ENCODE data around the gene SBF2. TPM values are rescaled to one million over a fixed set of nuclear protein-coding genes. Genes with fewer than 3 reads are reported as not detected.
"Not testable (repeated sequence)": the region's sequence is repeated elsewhere in the genome, so short reads cannot be mapped to it uniquely, and the experiment has no call there.

Gene SBF2
- total RNA-seq, 1 donor from 2014 or later, result 21.1 TPM

DNA sequence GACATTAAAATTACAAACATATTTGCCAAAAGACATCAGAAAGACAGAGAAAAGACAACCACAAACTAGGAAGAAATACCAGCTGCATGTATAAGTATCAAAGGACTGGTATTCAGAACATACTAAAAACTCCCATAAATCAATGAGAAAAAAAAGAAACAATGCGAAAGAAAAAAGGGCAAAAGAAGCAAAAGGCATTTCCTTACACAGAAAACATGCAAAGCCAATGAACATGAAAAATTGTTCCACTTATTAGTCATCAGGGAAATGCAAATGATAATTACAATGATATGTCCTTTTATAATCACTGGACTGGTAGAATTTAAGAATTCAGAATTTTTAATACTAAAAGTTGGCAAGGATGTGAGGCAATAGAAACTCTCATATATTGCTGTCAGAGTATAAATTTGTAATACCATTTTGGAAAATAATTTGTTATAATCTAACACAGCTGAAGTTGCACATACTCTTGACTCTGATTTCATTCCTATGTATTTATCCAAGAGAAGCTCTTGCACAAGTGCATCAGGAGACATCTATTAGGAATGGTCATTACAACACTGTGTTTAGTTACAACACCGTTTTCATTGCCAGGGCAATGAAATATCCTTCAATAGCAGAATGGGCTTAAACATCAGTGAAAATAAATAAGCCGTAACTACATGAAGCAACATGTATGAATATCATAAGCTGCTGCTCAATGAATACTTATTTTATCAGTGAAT, 350.5 kb downstream of the SBF2 start:
- TF ChIP-seq, protein P1, sequence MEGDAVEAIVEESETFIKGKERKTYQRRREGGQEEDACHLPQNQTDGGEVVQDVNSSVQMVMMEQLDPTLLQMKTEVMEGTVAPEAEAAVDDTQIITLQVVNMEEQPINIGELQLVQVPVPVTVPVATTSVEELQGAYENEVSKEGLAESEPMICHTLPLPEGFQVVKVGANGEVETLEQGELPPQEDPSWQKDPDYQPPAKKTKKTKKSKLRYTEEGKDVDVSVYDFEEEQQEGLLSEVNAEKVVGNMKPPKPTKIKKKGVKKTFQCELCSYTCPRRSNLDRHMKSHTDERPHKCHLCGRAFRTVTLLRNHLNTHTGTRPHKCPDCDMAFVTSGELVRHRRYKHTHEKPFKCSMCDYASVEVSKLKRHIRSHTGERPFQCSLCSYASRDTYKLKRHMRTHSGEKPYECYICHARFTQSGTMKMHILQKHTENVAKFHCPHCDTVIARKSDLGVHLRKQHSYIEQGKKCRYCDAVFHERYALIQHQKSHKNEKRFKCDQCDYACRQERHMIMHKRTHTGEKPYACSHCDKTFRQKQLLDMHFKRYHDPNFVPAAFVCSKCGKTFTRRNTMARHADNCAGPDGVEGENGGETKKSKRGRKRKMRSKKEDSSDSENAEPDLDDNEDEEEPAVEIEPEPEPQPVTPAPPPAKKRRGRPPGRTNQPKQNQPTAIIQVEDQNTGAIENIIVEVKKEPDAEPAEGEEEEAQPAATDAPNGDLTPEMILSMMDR (IDR thresholded peaks at IDR 0.05; ENCODE audit: insufficient read depth, low read length, poor library complexity, severe bottlenecking), result no peak
- Histone ChIP-seq H3K27me3 (ENCODE audit: control insufficient read depth, insufficient read depth, low read length) (no peaks in the 10 kb centered on the region), H3K36me3 (ENCODE audit: control insufficient read depth, insufficient read depth, low read length) (no peaks in the 10 kb centered on the region), H3K4me3 (ENCODE audit: low read depth, low read length) (no peak overlapping the region)
- DNase-seq (ENCODE audit: low read depth), result no peak

DNA sequence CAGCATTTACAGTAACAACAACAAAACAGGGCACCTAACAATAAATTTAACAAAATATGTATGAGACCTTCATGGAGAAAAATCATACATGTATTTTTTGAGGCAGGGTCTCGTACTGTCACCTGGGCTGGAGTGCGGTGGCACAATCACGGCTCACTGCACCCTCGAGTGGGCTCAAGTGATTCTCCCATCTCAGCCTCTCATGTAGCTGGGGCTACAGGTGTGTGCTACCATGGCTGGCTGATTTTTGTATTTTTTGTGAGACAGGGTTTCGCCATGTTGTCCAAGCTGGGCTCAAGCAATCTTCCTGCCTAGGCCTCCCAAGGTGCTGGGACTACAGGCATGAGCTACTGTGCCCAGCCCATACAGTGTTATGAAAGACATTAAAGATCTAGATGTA, 352.0 kb downstream of the SBF2 start:
- no peak for DNase-seq (ENCODE audit: low read depth)
- Histone ChIP-seq H3K4me3 (ENCODE audit: low read depth, low read length) (no peak overlapping the region), H3K36me3 (ENCODE audit: control insufficient read depth, insufficient read depth, low read length) (no peaks in the 10 kb centered on the region), H3K27me3 (ENCODE audit: control insufficient read depth, insufficient read depth, low read length) (no peaks in the 10 kb centered on the region)
- TF ChIP-seq, protein P1 (IDR thresholded peaks at IDR 0.05; ENCODE audit: insufficient read depth, low read length, poor library complexity, severe bottlenecking), result no peak

DNA sequence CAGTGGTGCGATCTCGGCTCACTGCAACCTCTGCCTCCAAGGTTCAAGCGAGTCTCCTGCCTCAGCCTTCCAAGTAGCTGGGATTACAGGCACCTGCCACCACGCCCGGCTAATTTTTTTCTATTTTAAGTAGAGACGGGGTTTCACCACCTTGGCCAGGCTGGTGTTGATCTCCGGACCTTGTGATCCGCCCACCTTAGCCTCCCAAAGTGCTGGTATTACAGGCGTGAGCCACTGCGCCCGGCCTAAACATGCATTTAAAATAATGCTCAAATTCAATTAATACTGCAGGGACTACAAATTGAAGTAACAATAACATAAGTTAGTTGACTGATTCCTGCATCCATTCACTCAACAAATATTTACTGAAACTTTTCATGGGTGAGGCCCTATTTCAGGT, 354.9 kb downstream of the SBF2 start:
- not testable (repeated sequence) for DNase-seq (ENCODE audit: low read depth); H3K4me3 ChIP-seq (ENCODE audit: low read depth, low read length); H3K36me3 ChIP-seq (ENCODE audit: control insufficient read depth, insufficient read depth, low read length); H3K27me3 ChIP-seq (ENCODE audit: control insufficient read depth, insufficient read depth, low read length)

DNA sequence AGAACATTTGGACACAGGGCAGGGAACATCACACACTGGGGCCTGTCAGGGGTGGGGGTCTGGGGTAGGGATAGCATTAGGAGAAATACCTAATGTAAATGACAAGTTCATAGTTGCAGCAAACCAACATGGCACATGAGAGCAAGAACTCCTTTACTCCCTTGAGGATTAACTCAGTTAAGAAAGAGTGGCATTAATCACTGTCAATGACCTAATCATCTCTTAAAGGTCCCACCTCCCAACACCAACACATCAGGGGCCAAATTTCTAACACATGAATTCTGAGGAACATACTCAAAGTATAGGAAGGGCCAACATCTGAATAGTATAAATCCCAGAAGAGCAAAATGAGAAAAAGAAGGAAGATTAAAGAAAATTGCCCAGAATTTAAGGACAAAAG, 357.3 kb downstream of the SBF2 start:
- no peak for DNase-seq (ENCODE audit: low read depth)
- no peaks in the 10 kb centered on the region for H3K27me3 ChIP-seq (ENCODE audit: control insufficient read depth, insufficient read depth, low read length)

DNA sequence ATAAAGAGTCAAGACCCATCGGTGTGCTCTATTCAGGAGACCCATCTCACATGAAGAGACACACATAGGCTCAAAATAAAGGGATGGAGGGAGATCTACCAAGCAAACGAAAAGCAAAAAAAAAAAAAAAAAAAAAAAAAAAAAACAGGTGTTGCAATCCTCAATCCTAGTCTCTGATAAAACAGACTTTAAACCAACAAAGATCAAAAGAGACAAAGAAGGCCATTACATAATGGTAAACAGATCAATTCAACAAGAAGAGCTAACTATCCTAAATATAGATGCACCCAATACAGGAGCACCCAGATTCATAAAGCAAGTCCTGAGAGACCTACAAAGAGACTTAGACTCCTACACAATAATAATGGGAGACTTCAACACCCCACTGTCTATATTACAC, 361.2 kb downstream of the SBF2 start:
- H3K27me3 ChIP-seq (ENCODE audit: control insufficient read depth, insufficient read depth, low read length); H3K36me3 ChIP-seq (ENCODE audit: control insufficient read depth, insufficient read depth, low read length); DNase-seq (ENCODE audit: low read depth); H3K4me3 ChIP-seq (ENCODE audit: low read depth, low read length): not testable (repeated sequence)

More for the DNA sequence above, 357.3 kb downstream of the SBF2 start:
- Histone ChIP-seq H3K4me3 (ENCODE audit: low read depth, low read length) (no peak overlapping the region), H3K36me3 (ENCODE audit: control insufficient read depth, insufficient read depth, low read length) (no peaks in the 10 kb centered on the region)
- TF ChIP-seq, protein P1 (IDR thresholded peaks at IDR 0.05; ENCODE audit: insufficient read depth, low read length, poor library complexity, severe bottlenecking), result no peak

DNA sequence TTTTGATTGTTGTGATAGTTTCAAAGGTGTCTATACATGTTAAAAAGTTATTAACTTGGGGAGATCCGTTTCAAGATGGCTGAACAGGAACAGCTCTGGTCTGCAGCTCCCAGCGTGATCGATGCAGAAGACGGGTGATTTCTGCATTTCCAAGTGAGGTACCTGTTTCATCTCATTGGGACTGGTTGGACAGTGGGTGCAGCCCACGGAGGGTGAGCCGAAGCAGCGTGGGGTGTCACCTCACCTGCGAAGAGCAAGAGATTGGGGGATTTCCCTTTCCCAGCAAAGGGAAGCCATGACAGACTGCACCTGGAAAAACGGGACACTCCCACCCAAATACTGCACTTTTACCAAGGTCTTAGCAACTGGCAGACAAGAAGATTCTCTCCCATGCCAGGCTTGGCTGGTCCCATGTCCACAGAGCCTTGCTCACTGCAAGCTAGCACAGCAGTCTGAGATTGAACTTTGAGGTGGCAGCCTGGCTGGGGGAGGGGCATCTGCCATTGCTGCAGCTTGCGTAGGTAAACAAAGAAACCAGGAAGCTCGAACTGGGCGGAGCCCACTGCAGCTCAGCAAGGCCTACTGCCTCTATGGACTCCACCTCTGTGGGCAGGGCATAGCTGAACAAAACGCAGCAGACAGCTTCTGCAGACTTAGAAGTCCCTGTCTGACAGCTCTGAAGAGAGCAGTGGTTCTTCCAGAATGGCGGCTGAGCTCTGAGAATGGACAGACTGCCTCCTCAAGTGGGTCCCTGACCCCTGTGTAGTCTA, 363.3 kb downstream of the SBF2 start:
- H3K27me3 ChIP-seq (ENCODE audit: control insufficient read depth, insufficient read depth, low read length); H3K4me3 ChIP-seq (ENCODE audit: low read depth, low read length); DNase-seq (ENCODE audit: low read depth); H3K36me3 ChIP-seq (ENCODE audit: control insufficient read depth, insufficient read depth, low read length): not testable (repeated sequence)

DNA sequence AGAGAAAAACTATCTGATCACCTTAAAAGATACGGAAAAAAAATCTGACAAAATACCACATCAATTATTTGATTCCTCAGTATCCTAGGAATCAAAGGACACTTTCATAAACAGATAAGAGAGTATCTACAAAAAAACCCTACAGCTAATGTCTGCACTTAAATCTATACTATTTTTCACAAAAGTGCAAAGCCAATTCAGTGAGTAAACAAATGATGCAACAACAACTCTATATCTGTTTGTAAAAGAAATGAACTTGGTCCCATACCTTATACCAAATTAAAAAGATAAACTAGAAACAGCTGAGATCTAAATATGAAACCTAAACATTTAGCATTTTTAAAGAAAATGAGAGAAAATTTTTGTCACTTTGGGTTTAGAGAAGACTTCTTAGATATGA, 366.3 kb downstream of the SBF2 start:
- Histone ChIP-seq H3K4me3 (ENCODE audit: low read depth, low read length) (no peak overlapping the region), H3K36me3 (ENCODE audit: control insufficient read depth, insufficient read depth, low read length) (peaks cover 2% of the 10 kb centered on the region), H3K27me3 (ENCODE audit: control insufficient read depth, insufficient read depth, low read length) (no peaks in the 10 kb centered on the region)
- no peak for DNase-seq (ENCODE audit: low read depth)
- TF ChIP-seq, protein P1 (IDR thresholded peaks at IDR 0.05; ENCODE audit: insufficient read depth, low read length, poor library complexity, severe bottlenecking), result no peak
